HG02840 (cell line): Measurements from ENCODE around the gene AMBP.

Experiments
- ATAC-seq: cut with Tn5 transposase; IDR thresholded peaks from one replicate; pipeline ENCODE4 v1.9.1; 2021; ENCODE audit warnings: mild to moderate bottlenecking, moderate library complexity, moderate number of reproducible peaks; ENCODE audit not compliant: unreplicated experiment, low FRiP score

Gene AMBP

DNA sequence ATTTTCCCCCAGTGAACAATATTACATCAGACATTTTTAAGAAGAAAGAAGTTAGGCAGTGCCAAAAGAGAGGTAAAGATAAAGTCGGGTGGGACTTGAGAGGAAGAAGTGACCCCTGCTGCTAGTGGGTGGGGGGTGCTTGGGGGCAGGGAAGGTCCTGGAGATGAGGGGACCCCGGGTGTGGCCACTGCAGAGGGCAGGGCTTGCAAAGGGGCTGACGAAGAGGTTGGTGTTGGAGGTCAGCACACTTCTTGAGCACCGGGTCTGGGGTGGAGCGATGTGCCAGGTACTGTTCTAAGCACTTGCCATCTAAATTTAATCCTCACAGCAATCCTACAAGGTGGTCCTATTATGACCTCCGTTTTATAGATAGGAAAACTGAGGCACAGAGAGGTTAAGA is 62.0 kb downstream of the AMBP start:
- ATAC-seq: no peak

DNA sequence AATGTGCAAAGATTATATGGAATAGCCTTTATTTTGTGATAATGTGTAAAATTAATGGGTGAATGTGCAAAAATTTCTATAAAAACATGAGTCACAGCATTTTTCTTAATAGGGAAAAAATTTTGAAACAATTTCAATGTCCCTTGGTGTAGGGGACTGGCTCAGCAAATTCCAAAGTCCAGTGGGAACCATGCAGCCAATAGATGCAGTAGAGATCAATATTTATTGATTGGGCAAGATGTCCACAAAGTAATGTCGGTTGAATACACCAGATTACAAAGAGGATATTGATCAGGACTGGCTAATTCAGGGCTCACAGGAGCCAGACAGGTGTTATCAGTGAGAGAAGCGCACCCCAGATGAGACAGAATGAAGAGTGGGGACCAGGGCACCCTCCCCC is 62.5 kb downstream of the AMBP start:
- no peak for ATAC-seq

DNA sequence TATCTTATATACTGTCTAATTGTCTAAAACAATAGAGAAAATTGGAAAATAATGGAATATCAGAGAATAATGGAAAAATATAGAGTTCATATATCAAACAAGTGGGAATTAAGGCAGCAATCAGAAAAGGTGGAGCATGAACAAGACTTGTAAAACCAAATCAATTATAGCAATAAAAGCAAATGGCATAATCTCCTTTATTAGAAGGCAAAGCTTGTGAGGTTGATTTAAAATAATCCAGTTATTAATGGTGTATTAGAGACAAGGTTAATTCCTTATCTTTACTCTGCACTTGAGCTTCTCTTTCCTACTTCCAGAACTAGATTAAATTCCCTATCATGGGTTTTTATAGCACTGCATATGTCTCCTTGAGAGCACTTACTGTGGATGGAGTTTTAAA is 64.1 kb downstream of the AMBP start:
- no peak for ATAC-seq

DNA sequence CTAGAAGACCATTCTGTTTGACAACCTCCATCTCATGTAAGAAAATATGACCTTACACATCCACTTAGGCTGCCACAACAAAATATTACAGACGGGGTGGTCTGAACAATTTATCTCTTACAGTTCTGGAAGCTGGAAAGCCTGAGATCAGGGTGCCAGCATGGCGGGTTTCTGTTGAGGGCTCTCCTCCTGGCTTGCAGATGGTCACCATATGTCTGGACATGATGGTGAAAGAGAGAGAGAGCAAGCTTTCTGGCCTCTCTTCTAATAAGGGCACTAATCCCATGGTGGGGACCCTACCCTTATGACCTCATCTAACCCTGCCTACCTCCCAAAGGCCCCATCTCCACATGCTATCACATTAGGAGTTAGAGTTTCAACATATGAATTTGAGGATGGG is 66.0 kb downstream of the AMBP start:
- no peak for ATAC-seq

DNA sequence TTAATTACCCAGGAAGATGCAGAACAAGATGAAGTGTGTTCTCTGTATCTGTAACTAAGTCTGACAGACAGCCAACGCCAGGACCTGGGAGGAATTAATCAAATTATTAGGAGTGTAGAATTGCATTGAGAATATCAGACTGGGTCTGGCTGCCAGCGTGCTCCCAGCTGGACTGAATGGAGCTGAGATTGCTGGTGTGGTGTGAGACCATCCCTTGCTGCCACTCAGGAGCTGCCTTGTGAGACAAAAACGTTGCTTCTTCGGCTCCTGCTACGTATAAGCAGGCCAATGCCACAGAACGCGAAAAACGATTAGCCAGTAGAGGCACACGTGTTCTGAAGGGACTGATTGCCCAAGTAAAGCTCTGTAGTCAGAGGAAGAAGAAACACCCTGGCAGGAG is 66.8 kb downstream of the AMBP start:
- no peak for ATAC-seq
